ENCODE results near the gene LIN54.

DNA sequence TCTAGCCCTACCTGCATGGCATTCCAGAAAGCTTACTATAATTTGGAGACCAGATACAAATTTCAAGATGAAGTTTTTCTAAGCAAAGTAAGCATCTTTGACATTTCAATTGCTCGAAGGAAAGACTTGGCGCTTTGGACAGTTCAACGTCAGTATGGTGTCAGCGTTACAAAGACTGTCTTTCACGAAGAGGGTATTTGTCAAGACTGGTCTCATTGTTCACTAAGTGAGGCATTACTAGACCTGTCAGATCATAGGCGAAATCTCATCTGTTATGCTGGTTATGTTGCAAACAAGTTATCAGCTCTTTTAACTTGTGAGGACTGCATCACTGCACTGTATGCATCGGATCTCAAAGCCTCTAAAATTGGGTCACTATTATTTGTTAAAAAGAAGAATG, 92.5 kb downstream of the LIN54 start:
- TF ChIP-seq, protein P1, sequence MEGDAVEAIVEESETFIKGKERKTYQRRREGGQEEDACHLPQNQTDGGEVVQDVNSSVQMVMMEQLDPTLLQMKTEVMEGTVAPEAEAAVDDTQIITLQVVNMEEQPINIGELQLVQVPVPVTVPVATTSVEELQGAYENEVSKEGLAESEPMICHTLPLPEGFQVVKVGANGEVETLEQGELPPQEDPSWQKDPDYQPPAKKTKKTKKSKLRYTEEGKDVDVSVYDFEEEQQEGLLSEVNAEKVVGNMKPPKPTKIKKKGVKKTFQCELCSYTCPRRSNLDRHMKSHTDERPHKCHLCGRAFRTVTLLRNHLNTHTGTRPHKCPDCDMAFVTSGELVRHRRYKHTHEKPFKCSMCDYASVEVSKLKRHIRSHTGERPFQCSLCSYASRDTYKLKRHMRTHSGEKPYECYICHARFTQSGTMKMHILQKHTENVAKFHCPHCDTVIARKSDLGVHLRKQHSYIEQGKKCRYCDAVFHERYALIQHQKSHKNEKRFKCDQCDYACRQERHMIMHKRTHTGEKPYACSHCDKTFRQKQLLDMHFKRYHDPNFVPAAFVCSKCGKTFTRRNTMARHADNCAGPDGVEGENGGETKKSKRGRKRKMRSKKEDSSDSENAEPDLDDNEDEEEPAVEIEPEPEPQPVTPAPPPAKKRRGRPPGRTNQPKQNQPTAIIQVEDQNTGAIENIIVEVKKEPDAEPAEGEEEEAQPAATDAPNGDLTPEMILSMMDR (IDR thresholded peaks at IDR 0.05) = no peak
- TF ChIP-seq POLR2A (IDR thresholded peaks at IDR 0.05) = no peak
- no peak for TF ChIP-seq POLR2AphosphoS5 (IDR thresholded peaks at IDR 0.05)
- TF ChIP-seq EP300 (IDR thresholded peaks at IDR 0.05) = no peak

Measured in sigmoid colon (tissue), 4 donors.